COLO668 (cell line): ENCODE results near the gene SNAP29.
A peak's percentile ranks its signal among the peaks of the same experiment; 100 is the strongest.

Experiments used
- DNase-seq: peaks from one replicate; lab custom pipeline; 2025; ENCODE audit not compliant: unreplicated experiment; lab: John Stamatoyannopoulos, UW

Gene SNAP29

GRCh38 chr22:20865875-20866445 lies 7.2 kb downstream of the SNAP29 start:
- no peak for DNase-seq

- DNase-seq: no peak
These were observed 7.9 kb downstream of the SNAP29 start for GRCh38 chr22:20866736-20867135.

- DNase-seq: no peak
These were observed 8.6 kb downstream of the SNAP29 start for GRCh38 chr22:20867179-20868024.

GRCh38 chr22:20868025-20868962 lies 9.5 kb downstream of the SNAP29 start:
- no peak for DNase-seq

- no peak for DNase-seq
These were observed 10.4 kb downstream of the SNAP29 start for GRCh38 chr22:20869234-20869633.

- no peak for DNase-seq
These were observed 14.4 kb downstream of the SNAP29 start for GRCh38 chr22:20873214-20873613.

- DNase-seq: no peak
These were observed 16.5 kb downstream of the SNAP29 start for GRCh38 chr22:20875296-20875695.

GRCh38 chr22:20877715-20878114 lies 18.9 kb downstream of the SNAP29 start:
- no peak for DNase-seq

GRCh38 chr22:20881231-20881630 lies 22.4 kb downstream of the SNAP29 start:
- no peak for DNase-seq

GRCh38 chr22:20881869-20882815 lies 23.3 kb downstream of the SNAP29 start:
- no peak for DNase-seq

- DNase-seq: no peak
These were observed 24.0 kb downstream of the SNAP29 start for GRCh38 chr22:20882855-20883254.

- no peak for DNase-seq
These were observed 25.6 kb downstream of the SNAP29 start for GRCh38 chr22:20884454-20884853.

- DNase-seq: no peak
These were observed 26.3 kb downstream of the SNAP29 start for GRCh38 chr22:20885017-20885556.

GRCh38 chr22:20885557-20886323 lies 26.9 kb downstream of the SNAP29 start:
- peak; percentile 81 for DNase-seq

GRCh38 chr22:20887375-20887774 lies 28.6 kb downstream of the SNAP29 start:
- no peak for DNase-seq

GRCh38 chr22:20889025-20889704 lies 30.4 kb downstream of the SNAP29 start:
- DNase-seq: no peak

- DNase-seq: no peak
These were observed 31.2 kb downstream of the SNAP29 start for GRCh38 chr22:20889904-20890540.

GRCh38 chr22:20890975-20891374 lies 32.2 kb downstream of the SNAP29 start:
- no peak for DNase-seq
